ENCODE results near the gene VIPAS39.

Gene VIPAS39

DNA sequence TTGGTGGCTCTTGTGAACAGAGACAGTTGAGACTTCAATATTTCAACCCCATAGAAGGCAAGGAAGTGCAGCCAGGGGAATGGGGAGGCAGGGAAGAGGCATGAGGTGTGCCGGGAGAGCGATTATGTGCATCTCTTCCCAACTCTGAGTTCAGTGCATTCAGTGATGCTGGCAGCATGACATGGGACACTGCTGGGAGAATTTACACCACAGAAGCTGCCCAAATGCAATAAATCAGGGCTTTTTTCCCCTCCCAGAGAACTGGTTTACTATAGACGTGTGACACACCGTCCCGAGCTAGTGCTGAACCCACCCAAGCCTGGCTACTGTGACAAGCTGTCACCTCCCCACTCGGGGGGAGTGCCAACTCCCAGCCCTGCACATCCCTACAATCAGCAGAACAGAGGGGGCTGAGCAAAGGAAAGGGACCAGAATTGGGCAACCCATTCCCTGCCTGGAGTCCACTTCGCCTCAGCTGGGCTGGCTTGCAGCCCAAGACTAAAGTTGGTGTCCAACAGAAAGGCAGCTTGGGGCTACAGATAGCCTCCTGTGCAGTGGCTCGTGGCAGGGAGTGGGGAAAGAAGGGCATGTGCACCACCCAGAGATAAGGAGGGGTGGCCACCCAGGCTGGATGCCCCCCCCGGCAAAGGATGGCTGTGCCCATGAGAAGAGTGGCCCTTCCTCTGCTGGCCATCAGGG lies 17.2 kb upstream of the VIPAS39 start:
- no peak for DNase-seq
- intact Hi-C loops (cut with DNase I), result no loop called here

DNA sequence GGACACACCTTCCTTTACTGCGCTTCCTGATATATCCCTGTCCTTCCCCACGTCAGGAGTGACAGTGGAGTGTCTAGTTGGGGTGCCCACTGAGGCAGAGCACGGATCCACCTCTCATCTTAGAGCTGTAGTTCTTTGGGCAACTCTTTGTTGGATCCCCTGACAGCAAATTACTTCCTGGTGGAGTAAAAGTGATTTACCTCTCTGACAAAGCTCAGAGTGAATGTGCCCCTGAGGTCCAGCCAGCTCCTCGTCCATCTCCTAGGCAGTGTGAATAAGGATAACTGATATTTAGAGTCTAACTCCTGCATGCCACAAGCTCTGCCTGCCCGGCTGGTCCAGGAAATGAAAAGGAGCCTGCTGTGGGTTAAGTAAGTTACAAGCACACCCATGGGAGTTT lies 16.5 kb upstream of the VIPAS39 start:
- DNase-seq, result no peak
- intact Hi-C loops (cut with DNase I), result no loop called here

DNA sequence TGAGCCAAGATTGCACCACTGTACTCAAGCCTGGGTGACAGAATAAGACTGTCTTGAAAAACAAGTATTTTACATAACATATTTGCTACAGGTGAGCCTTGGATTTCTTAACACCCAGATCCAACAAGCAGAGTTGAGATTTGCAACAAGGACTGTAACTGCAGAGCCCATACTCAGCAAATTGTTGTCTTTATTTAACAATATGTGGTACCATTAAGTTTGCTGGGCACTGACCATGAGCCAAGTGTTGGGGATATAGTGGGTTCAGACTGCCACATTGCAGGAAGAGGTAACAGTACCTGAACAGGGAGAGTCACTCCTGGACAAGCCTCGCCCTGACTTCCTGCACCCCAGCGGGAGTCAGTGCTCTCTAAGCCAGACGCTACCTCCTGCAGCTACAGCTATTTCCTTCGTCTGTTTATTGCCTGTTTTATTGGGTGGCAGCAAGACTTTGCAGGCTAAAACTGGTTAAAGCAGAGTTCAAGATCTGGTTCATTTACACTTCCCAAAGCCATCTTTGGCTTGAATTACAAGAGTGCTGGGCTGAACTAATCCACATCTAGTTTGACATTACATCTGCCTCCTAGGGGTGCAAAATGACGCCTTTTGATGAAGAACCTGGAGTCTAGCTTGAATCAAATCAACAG lies 12.9 kb upstream of the VIPAS39 start:
- no peak for DNase-seq
- intact Hi-C loops (cut with DNase I), result no loop called here

DNA sequence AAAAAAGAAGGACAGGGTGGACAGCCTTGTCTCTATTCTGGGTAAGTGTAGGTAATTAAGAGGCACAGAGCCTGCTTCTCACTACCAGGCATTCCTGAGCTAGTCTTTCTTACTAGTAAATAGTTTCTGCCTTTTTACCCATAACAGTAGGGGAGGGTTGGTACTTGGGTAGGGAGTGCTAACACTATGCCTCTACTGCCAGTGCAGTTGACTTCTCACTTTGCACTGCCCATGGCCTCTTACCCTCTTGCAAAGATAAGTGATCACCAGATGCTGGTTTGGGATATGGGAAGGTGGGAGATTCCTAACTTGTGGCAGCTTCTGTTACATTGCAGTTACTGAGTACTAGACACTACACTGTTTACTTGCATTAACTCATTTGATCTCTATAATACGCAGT lies 12.1 kb upstream of the VIPAS39 start:
- intact Hi-C loops (cut with DNase I), result no loop called here
- DNase-seq, result no peak

DNA sequence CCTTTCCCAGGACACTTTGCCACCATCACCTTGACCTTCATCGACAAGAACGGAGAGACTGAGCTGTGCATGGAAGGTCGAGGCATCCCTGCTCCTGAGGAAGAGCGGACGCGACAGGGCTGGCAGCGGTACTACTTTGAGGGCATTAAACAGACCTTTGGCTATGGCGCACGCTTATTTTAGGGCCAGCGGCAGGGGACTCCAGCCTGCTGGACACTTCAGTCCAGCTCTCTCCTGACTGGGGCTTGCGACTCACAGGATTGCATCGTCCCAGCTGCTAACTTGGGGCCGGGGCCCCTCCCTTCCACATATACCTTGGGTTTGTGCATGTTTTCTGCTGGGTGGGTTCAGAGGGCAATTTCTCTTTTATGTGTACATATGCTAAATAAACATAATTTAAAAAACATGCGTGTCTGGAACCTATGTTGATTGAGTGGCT lies 11.7 kb upstream of the VIPAS39 start:
- intact Hi-C loops (cut with DNase I), result no loop called here
- no peak for DNase-seq

DNA sequence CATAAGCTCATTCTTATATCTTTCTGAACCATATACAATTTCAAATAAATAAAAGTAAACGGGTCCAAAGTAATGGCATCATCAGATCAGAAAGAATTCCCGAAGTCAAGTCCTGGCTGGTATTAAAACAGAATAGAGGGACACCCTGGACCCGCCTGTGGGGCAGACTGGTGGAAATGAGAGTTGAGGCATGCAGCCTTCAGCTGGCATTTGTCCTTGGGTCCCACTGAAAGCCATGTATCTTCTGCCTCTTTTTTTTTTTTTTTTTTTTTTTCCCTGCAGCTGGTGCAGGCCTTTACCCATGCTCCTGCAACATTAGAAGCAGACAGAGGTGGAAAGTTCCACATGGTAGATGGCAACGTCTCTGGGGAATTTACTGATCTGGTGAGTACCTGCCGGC lies 10.4 kb upstream of the VIPAS39 start:
- intact Hi-C loops (cut with DNase I), result no loop called here

DNA sequence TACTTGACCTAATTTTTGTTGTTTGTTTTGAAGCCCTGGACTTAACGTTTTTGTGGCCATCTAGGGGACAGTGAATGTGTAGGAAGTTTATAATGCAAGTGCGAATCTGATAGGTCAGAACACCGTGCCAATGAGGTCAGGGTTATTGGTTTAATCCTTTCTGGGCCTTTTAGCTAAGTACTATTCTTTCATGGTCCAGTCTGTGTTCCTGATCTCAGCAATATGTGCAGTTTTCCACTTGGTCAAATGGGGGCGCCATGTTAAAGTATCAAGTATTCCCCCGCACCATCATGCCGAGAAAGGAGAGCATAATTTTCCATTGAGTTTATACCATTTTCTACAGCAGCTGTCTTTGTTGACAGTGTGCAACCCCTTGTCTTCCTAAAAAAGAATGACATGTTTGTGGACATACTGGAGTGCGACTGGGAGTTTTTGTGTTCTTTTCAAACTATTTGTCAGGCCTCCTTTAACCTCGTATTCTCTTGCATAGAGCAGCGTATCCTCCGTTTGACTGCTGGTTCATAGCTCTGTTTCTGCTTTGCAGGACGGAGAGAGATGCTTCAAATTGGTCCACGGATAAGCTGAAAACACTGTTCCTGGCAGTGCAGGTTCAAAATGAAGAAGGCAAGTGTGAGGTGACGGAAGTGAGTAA lies 1.8 kb upstream of the VIPAS39 start:
- intact Hi-C loops (cut with DNase I), result loop anchor here (5.0 kb wide), 2 partner anchors 93 to 248 kb away; partner anchors contain the start of genes ALKBH1 and SLIRP
- DNase-seq, result peak in 40 of 42 donors; percentile 40 to 89 (median 74)

More for the DNA sequence above, 10.4 kb upstream of the VIPAS39 start:
- DNase-seq, result no peak

DNA sequence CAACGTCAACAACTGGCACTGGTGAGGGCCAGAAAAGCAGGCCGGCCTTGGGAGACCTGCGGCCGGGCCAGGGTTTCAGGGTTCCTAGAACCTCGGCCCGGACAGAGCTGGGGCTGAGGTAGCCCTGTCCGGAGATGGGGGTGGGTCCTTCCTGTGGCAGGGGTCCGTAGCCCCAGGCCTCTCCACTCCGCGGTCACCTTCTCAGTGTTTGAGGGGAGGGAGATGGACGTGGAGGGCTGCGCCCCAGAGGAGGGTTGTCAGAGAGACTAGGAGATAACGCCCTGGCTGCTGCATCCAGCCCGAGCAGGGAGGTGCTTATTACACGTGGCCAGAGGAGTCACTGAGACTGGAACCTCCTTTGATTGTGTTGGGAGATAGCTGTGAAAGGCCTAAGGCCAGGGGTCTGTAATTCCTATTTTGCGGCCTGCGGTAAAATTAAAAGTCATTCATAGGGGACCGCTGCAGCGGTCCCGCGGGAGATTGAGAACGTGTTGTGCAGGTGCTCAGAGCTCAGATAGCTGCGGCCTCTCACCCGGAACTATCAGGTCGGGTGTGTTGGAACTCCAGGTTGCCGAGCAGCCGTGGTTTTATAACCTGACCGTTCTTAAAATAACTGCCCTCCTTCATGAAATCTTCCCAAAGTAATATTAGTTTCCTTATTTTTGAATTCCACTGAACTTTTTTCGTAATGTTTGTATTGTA lies 999 bp upstream of the VIPAS39 start:
- intact Hi-C loops (cut with DNase I), result loop anchor here (5.0 kb wide), 2 partner anchors 94 to 249 kb away; partner anchors contain the start of genes ALKBH1 and SLIRP
- DNase-seq, result peak in 27 of 42 donors; percentile 2 to 52 (median 22)

DNA sequence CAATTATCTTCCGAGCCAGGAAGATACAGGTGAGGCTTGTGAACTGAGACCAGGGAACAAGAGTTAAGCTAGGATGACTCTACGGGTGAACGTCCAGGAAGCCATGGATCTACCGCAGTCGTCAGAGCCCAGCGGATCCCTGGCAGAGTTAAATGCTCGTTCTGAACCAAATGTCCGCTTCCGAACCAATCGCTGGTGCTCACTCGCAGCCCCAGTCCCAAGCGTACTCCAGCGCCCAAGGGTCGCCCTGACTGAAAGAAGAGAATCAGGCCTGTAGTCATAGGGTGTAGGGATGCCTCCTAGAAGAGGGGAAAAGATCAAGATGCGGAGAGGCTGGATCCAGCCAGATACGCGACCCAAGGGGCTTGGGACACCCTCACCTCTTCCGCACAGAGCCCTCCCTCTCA lies 283 bp downstream of the VIPAS39 start:
- intact Hi-C loops (cut with DNase I), result loop anchor here (2.0 to 5.0 kb wide), 3 partner anchors 95 to 250 kb away; partner anchors contain the start of genes ALKBH1, GSTZ1, POMT2 and SLIRP
- peak in 4 of 42 donors; percentile 13 to 39 (median 19) for DNase-seq

DNA sequence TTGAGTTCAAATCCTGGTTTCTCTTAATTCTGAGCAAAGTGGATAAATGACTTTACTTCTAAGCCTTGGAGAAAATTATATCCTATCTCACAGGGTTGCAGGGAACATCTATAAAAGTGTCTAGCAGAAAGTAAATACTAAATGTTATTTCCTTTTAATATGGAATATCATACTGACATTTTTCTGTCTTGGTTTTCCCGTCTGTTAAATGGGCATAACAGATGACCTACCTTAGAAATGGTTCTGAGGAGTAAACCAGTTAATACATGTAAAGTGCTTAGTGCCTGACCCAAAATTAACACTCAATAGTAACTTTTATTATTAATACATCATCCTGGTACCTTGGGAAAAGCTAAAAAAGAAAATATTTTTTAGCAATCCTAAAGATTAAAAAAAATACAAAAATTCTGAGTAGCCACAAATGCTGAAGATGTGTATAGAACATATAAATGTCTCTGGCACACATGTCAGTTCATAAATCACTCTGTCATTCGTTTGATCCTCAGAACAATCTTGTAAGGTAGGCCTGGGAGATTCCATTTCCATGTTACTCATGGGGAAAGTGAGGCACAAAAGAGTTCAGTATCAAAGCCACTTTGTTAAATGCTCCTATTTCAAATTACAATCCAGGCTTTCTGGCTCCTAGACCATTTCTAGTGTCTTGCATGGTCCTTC lies 1.3 kb downstream of the VIPAS39 start:
- intact Hi-C loops (cut with DNase I), result loop anchor here (2.0 to 5.0 kb wide), 3 partner anchors 96 to 251 kb away; partner anchors contain the start of genes ALKBH1, GSTZ1, POMT2 and SLIRP

DNA sequence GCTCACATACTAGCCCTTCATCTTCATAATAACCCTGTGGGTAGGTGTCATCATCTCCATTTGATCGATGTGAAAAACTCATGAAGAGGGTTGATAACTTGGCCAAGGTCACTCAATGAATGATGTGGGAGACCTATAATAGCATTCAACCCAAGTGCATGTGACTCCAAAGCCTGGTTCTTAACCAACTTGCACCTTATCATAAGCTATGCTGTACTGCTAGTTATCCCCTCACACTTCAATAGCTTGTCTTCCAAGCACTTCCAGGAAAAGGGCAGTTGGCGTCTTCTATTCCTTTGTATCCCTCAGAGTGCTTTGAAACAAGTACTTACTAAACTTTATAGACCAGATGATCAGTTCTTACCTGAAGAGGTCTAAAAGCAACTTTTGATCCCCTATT lies 15.2 kb downstream of the VIPAS39 start:
- no peak for DNase-seq
- intact Hi-C loops (cut with DNase I), result no loop called here

More for the DNA sequence above, 1.3 kb downstream of the VIPAS39 start:
- no peak for DNase-seq

DNA sequence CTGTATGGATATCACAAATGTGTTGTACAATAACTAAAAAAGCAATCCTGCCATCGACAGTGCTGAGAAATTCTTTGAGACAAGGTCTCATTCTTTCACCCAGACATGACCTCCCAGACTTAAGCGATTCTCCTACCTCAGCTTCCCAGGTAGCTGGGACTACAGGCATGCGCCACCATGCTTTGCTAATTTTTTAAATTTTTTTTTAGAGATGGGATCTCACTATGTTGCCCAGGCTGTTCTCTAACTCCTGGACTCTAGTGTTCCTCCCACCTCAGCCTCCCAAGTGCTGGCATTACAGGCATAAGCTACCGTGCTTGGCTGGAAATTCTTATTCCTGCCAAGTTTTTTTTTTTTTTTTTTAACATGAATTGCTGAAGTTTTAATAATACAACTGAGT lies 17.5 kb downstream of the VIPAS39 start:
- intact Hi-C loops (cut with DNase I), result no loop called here

DNA sequence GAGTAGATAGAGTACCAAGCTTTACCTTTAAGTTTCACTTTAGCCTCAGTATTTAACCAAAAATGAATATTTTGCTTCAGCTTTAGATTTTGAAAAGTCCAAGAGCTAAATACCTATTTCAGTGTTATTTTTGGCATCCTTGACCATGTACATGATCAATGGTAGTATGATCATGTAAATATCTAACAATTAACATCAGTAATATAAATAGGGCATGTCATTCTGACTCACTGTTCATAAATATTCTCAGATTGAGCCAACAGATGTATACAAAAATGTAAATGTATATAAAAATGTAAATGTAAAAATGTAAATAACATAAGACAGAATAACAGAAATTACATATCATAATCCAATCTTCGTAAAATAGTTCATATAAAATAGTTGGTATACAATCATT lies 18.8 kb downstream of the VIPAS39 start:
- DNase-seq, result no peak
- intact Hi-C loops (cut with DNase I), result no loop called here

More for the DNA sequence above, 17.5 kb downstream of the VIPAS39 start:
- no peak for DNase-seq

DNA sequence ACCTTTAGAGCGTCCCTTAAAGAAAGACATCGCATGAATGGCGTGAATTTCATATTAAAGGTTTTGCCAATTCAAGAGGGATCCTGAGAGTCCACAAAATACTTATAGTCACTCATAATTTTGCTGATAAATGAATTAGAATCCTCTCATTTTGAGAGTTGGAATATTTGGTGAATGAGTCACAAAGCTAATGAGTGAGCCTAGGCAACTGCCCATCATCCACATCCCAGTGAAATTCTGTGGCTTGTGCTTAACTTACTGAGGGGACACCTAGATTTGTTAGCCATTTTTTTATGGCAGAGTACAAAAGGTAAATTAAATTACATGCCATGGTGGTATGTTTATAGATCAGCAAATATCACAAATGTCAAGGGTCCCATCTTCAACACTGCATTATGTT lies 21.4 kb downstream of the VIPAS39 start:
- intact Hi-C loops (cut with DNase I), result no loop called here
- DNase-seq, result no peak

DNA sequence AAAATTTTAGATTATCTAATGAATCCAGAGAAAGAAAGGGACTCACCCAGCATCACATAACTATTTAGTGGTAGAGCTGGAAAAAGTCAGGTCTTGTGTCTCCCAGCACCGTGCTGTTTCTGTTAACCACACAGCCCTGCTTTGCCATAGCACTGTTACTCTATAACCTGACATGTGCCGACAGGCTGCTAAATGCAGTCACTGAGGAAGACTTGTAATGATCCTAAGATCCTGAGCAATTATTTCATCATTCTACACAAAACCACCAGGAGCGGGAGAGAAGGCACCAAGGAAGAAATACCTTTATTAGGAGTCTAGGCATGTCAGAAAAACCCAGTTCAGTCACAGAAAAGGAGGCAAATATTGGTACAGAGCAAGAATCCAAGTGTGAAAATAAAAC lies 31.0 kb downstream of the VIPAS39 start:
- intact Hi-C loops (cut with DNase I), result no loop called here
- peak in 16 of 42 donors; percentile 2 to 58 (median 23) for DNase-seq

DNA sequence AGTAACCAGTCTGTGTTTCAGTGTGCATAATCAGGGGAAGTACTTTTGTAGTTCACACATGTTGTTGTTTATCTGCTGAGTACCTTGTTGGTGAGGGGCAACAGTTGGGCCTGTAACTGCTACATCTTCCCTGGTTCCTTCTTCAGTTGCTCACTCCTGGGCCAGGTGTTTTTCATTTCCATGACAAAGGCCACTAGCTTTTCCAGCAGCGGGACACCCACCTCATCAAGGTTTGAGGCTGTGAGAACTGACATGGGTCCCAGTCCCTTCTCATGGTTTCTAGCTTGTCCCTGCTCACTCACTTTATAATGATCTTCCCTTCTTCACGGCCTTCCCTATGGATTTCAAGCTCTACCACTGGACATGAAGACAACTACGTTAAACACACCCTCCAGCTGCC lies 32.5 kb downstream of the VIPAS39 start:
- DNase-seq, result no peak
- intact Hi-C loops (cut with DNase I), result no loop called here

DNA sequence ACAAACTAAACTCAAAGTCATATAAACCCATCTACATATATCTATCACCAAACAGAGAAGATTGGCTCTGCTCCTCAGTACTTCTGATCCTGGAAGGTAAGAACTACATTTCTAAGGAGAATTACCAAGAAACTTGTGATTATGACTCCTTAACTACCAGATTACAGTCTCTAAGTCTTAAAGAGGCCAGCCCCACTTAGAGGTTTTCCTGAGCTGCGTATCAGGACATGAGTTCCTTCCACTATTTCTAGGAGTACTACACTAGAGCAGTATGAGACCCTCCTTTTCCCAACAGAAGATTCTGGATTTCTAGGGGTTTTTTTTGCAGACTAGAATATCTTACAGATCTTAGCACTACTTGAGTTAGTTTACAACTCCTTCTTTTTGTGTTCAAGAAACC lies 34.0 kb downstream of the VIPAS39 start, which contains the start of gene NOXRED1:
Gene NOXRED1, minus strand, starts transcription at position 101 of the 400 bp plus-strand sequence. CDS start 634 bp downstream, outside the sequence.
- no peak for DNase-seq
- intact Hi-C loops (cut with DNase I), result no loop called here

DNA sequence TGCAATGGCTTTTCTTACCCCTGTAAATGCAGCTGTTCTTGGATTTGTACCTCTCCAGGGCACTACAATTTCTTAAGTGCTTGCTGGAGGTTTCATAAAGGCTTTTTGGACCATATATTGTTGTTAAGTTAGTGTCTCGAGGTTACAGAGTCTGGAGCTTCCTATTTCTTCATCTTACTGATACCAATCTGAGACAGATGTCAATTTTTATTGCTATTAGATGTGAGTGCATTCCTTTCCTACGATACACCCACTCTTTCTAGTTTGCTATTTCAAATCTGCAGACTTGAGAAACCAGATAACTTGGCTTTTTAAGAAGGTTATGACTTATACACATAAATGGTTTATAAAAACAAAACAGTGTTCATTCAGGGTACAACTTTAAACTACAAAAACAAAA lies 36.2 kb downstream of the VIPAS39 start:
- DNase-seq, result no peak

DNA sequence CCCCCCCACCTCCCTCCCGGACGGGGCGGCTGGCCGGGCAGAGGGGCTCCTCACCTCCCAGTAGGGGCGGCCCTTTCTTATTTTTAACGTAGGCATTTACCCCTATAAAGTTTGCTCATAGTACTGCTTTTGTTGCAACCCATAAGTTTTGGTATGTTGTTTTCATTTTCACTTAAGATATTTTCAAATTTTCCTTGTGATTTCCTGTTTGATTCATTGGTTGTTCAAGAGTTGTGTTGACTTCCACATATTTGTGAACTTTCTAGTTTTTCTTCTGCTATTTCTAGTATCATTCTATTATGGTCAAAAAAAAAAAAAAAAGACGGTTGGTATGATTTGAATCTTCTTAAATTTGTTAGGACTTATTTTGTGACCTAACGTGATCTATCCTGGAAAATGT lies 40.6 kb downstream of the VIPAS39 start:
- DNase-seq, result no peak
- intact Hi-C loops (cut with DNase I), result no loop called here

More for the DNA sequence above, 36.2 kb downstream of the VIPAS39 start:
- intact Hi-C loops (cut with DNase I), result no loop called here
